ENCODE data around the gene ZBED1.

The ZBED1 gene

DNA sequence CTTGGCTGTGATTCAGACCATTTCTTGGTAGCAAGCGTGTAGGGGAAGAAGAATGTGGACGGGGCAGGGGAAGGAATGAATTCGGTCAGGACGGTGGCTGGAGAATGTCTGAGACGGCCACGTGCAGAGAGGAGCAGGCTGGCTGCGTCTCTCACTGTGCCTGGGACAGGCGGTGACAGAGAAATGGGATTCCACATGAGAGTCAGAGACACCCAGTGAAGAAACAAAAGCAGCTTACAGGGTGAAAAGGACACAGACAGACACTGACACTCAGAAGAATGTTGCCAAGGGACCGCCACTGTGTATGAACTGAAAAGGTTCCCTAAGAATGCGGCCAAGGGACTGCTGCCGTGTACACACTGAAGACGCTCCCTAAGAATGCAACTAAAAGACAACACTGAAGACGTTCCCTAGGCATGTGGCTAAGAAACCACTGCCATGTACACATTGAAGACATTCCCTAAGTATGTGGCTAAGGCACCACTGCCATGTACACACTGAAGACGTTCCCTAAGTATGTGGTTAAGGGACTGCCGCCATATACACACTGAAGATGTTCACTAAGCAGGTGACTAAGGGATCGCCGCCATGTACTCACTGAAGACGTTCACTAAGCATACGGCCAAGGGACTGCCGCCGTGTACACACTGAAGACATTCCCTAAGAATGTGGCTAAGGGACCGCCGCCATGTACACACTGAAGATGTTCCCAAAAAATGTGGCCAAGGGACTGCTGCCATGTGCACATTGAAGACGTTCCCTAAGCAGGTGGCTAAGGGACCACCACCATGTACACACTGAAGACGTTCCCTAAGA lies 49.1 kb downstream of the ZBED1 start:
- DNase-seq, result no peak

DNA sequence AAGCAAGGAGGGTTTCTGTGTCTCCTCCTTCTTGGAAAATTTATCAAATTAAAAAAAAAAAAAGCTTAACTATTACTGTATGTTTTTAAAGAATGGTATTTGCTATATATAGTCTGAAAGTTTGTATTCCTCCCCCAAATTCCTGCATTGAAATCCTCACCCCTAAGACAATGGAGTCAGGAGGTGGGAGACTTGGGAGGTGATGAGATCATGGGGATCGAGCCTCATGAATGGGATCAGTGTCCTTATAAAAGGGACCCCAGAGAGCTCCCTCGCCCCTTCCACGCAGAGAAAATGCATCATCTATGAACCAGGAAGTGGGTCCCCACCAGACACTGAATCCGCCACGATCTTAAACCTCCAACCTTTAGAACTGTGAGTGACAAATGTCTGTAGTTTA lies 50.1 kb downstream of the ZBED1 start:
- DNase-seq, result no peak

DNA sequence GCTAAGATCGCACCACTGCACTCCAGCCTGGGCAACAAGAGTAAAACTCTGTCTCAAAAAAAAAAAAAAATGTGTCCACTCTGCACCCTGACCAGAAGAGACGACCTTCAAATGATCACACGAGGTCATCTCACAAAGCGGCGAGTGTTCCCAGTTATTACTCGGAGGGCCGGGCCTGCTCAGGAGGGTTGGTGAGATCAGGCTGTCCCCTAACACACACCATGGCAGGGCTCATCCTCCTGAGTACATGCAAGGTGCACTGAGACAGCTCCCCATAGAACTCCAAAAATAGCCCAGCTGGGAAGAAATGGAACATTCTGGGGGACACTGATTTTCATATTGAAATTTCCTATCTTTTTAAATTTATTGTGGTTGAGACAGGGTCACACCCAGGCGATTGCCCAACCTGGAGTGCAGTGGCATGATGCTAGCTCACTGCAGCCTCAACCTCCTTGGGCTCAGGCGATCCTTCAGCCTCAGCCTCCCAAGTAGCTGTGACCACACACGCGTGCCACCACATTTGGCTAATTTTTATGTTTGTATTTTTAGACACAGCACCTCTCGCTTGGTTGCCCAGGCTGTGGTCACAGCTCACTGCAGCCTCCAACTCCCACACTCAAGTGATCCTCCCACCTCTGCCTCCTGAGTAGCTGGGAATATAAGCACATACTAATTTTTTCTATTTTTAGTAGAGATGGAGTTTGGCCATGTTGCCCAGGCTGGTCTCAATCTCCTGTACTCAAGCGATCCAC lies 51.5 kb downstream of the ZBED1 start:
- DNase-seq, result no peak

DNA sequence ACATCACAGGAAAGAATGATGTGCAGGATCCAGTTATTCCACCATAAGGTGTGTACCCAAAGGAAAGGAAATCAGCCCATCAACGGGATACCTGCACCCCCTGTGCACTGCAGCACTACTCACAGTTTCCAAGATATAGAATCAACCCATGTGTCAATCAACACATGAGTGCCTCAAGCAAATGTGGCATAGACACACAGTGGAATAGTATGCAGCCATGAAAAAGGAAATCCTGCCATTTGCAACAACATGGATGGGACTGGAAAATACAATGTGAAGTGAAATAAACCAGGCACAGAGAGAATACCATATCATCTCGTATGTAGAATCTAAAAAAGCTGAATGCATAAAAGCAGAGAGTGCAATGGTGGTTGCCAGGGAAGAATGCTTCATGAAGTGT lies 53.3 kb downstream of the ZBED1 start:
- DNase-seq, result no peak

DNA sequence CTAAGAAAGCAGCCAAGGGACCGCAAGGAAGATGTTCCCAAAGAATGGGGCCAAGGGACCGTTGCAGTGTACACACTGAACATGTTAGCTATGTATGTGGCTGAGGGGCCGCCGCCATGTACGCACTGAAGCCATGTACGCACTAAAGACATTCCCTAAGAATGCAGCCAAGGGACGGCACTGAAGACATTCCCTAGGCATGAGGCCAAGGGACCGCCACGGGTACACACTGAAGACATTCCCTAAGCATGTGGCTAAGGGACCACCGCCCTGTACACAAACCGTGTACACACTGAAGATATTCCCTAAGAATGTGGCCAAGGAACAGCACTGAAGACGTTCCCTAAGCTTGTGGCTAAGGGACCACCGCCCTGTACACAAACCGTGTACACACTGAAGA lies 54.0 kb downstream of the ZBED1 start:
- DNase-seq, result no peak

DNA sequence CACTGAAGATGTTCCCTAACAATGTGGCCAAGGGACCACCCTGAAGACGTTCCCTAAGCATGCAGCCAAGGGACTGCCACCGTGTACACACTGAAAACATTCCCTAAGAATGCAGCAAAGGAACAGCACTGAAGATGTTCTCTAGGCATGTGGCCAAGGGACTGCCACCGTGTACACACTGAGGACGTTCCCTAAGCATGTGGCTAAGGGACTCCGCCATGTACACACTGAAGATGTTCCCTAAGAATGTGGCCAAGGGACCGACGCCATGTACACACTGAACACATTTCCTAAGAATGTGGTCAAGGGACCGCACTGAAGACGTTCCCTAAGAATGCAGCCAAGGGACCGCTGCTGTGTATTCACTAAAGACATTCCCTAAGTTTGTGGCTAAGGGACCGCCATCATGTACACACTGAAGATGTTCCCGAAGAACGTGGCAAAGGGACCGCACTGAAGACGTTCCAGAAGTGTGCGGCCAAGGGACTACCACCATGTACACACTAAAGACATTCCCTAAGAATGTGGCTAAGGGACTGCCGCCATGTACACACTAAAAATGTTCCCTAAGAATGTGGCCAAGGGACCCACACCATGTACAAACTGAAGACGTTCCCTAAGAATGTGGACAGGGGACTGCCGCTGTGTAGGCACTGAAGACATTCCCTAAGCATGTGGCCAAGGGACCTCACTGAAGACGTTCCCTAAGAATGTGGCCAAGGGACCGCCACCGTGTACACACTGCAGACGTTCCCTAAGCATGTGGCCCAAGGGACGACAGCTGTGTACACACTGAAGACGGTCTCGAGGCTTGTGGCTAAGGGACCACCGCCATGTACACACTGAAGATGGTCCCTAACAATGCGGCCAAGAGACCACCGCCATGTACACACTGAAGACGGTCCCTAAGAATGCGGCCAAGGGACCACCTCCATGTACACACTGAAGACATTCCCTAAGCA lies 54.8 kb downstream of the ZBED1 start:
- no peak for DNase-seq

DNA sequence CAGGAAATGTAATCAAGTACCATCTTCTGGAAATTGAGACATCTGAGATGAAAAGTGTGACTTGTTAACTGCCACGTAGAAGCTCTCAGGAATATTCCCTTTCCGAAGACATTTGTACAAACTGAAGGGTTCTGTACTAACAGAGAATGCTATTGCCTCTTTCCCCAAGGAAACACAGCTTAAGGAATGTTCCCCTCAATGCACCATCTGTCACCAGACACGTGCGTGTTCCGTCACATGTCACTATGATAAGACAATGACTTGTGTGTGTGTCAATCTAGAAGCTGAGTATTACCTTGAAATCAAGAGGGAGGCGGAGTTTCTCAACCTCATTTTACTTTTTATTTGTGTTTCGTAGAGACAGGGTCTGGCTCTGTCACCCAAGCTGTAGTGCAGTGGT lies 58.1 kb downstream of the ZBED1 start:
- no peak for DNase-seq

DNA sequence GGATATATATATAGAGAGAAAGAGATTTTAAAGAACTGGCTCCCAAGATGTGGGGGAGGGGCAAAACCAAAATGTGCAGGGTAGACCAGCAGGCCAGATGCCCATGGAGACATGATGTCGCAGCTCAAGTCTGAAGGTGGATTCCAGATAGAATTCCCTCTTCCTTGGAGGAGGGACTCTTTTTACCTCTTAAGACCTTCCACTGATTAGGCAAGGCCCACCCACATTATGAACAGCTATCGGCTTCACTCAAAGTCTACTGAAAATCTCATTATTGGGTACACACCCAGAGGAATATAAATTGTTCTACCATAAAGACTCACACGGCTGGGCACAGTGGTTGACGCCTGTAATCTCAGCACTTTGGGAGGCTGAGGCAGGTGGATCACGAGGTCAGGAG lies 59.3 kb downstream of the ZBED1 start:
- no peak for DNase-seq

DNA sequence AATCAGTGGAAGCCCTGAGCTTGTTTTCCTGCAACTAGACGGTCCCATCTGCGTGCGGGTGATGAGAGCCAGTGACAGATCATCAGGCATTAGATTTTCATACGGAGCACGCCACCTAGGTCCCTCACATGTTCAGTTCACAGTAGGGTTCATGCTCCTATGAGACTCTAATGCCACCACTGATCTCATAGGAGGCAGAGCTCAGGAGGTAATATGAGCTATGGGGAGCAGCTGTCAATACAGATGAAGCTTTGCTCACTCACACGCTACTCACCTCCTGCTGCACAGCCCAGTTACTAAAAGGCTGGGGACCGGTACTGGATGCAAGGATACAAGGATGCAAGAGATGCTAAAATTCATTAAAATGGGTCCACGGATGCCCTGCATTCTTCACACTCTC lies 61.2 kb downstream of the ZBED1 start:
- no peak for DNase-seq

Measured in NCI-H524 (cell line).